Transverse colon (tissue), 4 donors: ENCODE data around the gene TP53I11.

Experiments
- CTCF ChIP-seq, 5 experiments: fragments of 200-600 bp in 3 of 5; fragments of 450-650 bp in 2 of 5; sonication (generic) in 3 of 5; IDR thresholded peaks; 1 replicate in 2 of 5; 2 replicates in 3 of 5; pipeline ENCODE4 v1.5.1; 2016 to 2017; ENCODE audit warnings: antibody characterized with exemption in 5 of 5, inconsistent platforms in 3 of 5, mild to moderate bottlenecking in 2 of 5, moderate library complexity in 1 of 5
- EP300 ChIP-seq: sonication (generic); formaldehyde crosslinking; IDR thresholded peaks from one replicate; pipeline ENCODE4 v1.6.1; 2017; ENCODE audit warnings: antibody characterized with exemption, low read depth
- POLR2A ChIP-seq: fragments of 450-650 bp; IDR thresholded peaks from one replicate; pipeline ENCODE4 v1.6.1; 2016; ENCODE audit warnings: antibody characterized with exemption, mild to moderate bottlenecking, moderate library complexity
- POLR2AphosphoS5 ChIP-seq, 3 donors: sonication (generic); formaldehyde crosslinking; IDR thresholded peaks; one replicate each; pipeline ENCODE4 v1.6.1; 2016; ENCODE audit warnings: antibody characterized with exemption in 3 of 3

- TF ChIP-seq CTCF (IDR thresholded peaks at IDR 0.05): no peak
- TF ChIP-seq POLR2A: no peak
- no peak for TF ChIP-seq EP300
- TF ChIP-seq POLR2AphosphoS5 (IDR thresholded peaks at IDR 0.05): no peak
These were observed 36.6 kb downstream of the TP53I11 start for GRCh38 chr11:44914105-44914504.
